ENCODE data around the gene ARHGAP10. TPM values are rescaled to one million over a fixed set of nuclear protein-coding genes. Genes with fewer than 3 reads are reported as not detected.

The ARHGAP10 gene
- total RNA-seq, 1 donor from 2014 or later = 4.6 TPM

- Mint-ChIP-seq H3K9me3 (ENCODE audit: unreplicated experiment) (no peaks in the 10 kb centered on the region), H3K36me3 (ENCODE audit: low read depth, unreplicated experiment) (no peaks in the 10 kb centered on the region), H3K27ac (ENCODE audit: unreplicated experiment) (no peak overlapping the region), H3K27me3 (ENCODE audit: unreplicated experiment) (peaks cover under 1% of the 10 kb centered on the region), H3K4me1 (ENCODE audit: unreplicated experiment) (peaks cover 14% of the 10 kb centered on the region), H3K4me3 (ENCODE audit: unreplicated experiment) (no peak overlapping the region)
- DNase-seq (ENCODE audit: low spot score) = no peak
- no peak for TF ChIP-seq CTCF (IDR thresholded peaks at IDR 0.05; ENCODE audit: unreplicated experiment)
Measured at GRCh38 chr4:147958057-147958456, 226.2 kb downstream of the ARHGAP10 start.

- H3K4me1 Mint-ChIP-seq (ENCODE audit: unreplicated experiment) = peaks cover 14% of the 10 kb centered on the region
- no peak for DNase-seq (ENCODE audit: low spot score)
Measured at GRCh38 chr4:147958489-147959065, 226.7 kb downstream of the ARHGAP10 start.

GRCh38 chr4:147960971-147961370 lies 229.1 kb downstream of the ARHGAP10 start:
- Mint-ChIP-seq H3K36me3 (ENCODE audit: low read depth, unreplicated experiment) (peaks cover 4% of the 10 kb centered on the region), H3K9me3 (ENCODE audit: unreplicated experiment) (no peaks in the 10 kb centered on the region)

More at GRCh38 chr4:147958489-147959065, 226.7 kb downstream of the ARHGAP10 start:
- Mint-ChIP-seq H3K36me3 (ENCODE audit: low read depth, unreplicated experiment) (no peaks in the 10 kb centered on the region), H3K4me3 (ENCODE audit: unreplicated experiment) (no peak overlapping the region), H3K27me3 (ENCODE audit: unreplicated experiment) (peaks cover 2% of the 10 kb centered on the region), H3K9me3 (ENCODE audit: unreplicated experiment) (no peaks in the 10 kb centered on the region), H3K27ac (ENCODE audit: unreplicated experiment) (no peak overlapping the region)
- TF ChIP-seq CTCF (IDR thresholded peaks at IDR 0.05; ENCODE audit: unreplicated experiment) = no peak

GRCh38 chr4:147963839-147964238 lies 232.0 kb downstream of the ARHGAP10 start:
- peaks cover 4% of the 10 kb centered on the region for H3K27me3 Mint-ChIP-seq (ENCODE audit: unreplicated experiment)

More at GRCh38 chr4:147960971-147961370, 229.1 kb downstream of the ARHGAP10 start:
- no peak overlapping the region for H3K27ac Mint-ChIP-seq (ENCODE audit: unreplicated experiment)
- H3K4me3 Mint-ChIP-seq (ENCODE audit: unreplicated experiment) = no peak overlapping the region
- DNase-seq (ENCODE audit: low spot score) = no peak
- TF ChIP-seq CTCF (IDR thresholded peaks at IDR 0.05; ENCODE audit: unreplicated experiment) = no peak
- peaks cover 3% of the 10 kb centered on the region for H3K27me3 Mint-ChIP-seq (ENCODE audit: unreplicated experiment)
- H3K4me1 Mint-ChIP-seq (ENCODE audit: unreplicated experiment) = peaks cover 14% of the 10 kb centered on the region

More at GRCh38 chr4:147963839-147964238, 232.0 kb downstream of the ARHGAP10 start:
- Mint-ChIP-seq H3K4me3 (ENCODE audit: unreplicated experiment) (no peak overlapping the region), H3K4me1 (ENCODE audit: unreplicated experiment) (no peaks in the 10 kb centered on the region), H3K27ac (ENCODE audit: unreplicated experiment) (no peak overlapping the region), H3K9me3 (ENCODE audit: unreplicated experiment) (no peaks in the 10 kb centered on the region), H3K36me3 (ENCODE audit: low read depth, unreplicated experiment) (peaks cover 4% of the 10 kb centered on the region)
- TF ChIP-seq CTCF (IDR thresholded peaks at IDR 0.05; ENCODE audit: unreplicated experiment) = no peak
- no peak for DNase-seq (ENCODE audit: low spot score)

All from endothelial cell (in vitro differentiated cells).